ENCODE data around the gene SLC25A21. TPM values are rescaled to one million over a fixed set of nuclear protein-coding genes. Genes with fewer than 3 reads are reported as not detected.

The SLC25A21 gene
- total RNA-seq, 2 experiments from 2014 or later, result not detected

GRCh38 chr14:36716614-36717184 is 455.7 kb downstream of the SLC25A21 start:
- intact Hi-C loops (cut with DNase I, micrococcal nuclease), result no loop called here
- no peaks in the 10 kb centered on the region for H3K4me1 Mint-ChIP-seq (ENCODE audit: low read depth)
- H3K9me3 ChIP-seq (ENCODE audit: control insufficient read depth in 1 of 2, insufficient read depth in 1 of 2, low read length in 2 of 2), result no peaks in the 10 kb centered on the region
- H3K27ac ChIP-seq (ENCODE audit: low read depth in 1 of 2, low read length in 2 of 2), result no peak overlapping the region
- no peak overlapping the region for H3K4me3 Mint-ChIP-seq
- ChIA-PET POLR2A (no interaction called here), CTCF (no interaction called here)
- no peak overlapping the region for H3K27ac Mint-ChIP-seq
- no peak overlapping the region for H3K4me3 ChIP-seq (ENCODE audit: low read length)
- no peaks in the 10 kb centered on the region for H3K36me3 Mint-ChIP-seq (ENCODE audit: low read depth)
- no peaks in the 10 kb centered on the region for H3K27me3 Mint-ChIP-seq
- no peak for DNase-seq
- H3K4me1 ChIP-seq (ENCODE audit: insufficient read depth, low read length), result no peaks in the 10 kb centered on the region
- TF ChIP-seq CTCF (IDR thresholded peaks at IDR 0.05), result no peak
- no peaks in the 10 kb centered on the region for H3K36me3 ChIP-seq (ENCODE audit: insufficient read depth, low read length)
- peaks cover 2% of the 10 kb centered on the region for H3K9me3 Mint-ChIP-seq
- no peak for ATAC-seq (ENCODE audit: poor library complexity)
- no peaks in the 10 kb centered on the region for H3K27me3 ChIP-seq (ENCODE audit: control insufficient read depth in 1 of 2, insufficient read depth in 2 of 2, low read length in 2 of 2)

GRCh38 chr14:36713960-36714703 is 458.3 kb downstream of the SLC25A21 start:
- Histone ChIP-seq H3K27me3 (ENCODE audit: control insufficient read depth in 1 of 2, insufficient read depth in 2 of 2, low read length in 2 of 2) (no peaks in the 10 kb centered on the region), H3K27ac (ENCODE audit: low read depth in 1 of 2, low read length in 2 of 2) (no peak overlapping the region), H3K4me1 (ENCODE audit: insufficient read depth, low read length) (no peaks in the 10 kb centered on the region), H3K36me3 (ENCODE audit: insufficient read depth, low read length) (no peaks in the 10 kb centered on the region), H3K4me3 (ENCODE audit: low read length) (no peak overlapping the region), H3K9me3 (ENCODE audit: control insufficient read depth in 1 of 2, insufficient read depth in 1 of 2, low read length in 2 of 2) (no peaks in the 10 kb centered on the region)
- no peak for ATAC-seq (ENCODE audit: poor library complexity)
- no peaks in the 10 kb centered on the region for H3K36me3 Mint-ChIP-seq (ENCODE audit: low read depth)
- no peaks in the 10 kb centered on the region for H3K27me3 Mint-ChIP-seq
- DNase-seq, result no peak
- TF ChIP-seq CTCF (IDR thresholded peaks at IDR 0.05), result no peak
- no peaks in the 10 kb centered on the region for H3K4me1 Mint-ChIP-seq (ENCODE audit: low read depth)
- peaks cover 2% of the 10 kb centered on the region for H3K9me3 Mint-ChIP-seq
- H3K4me3 Mint-ChIP-seq, result no peak overlapping the region
- CTCF ChIA-PET, result no interaction called here
- no peak overlapping the region for H3K27ac Mint-ChIP-seq
- POLR2A ChIA-PET, result no interaction called here
- intact Hi-C loops (cut with DNase I, micrococcal nuclease), result no loop called here

GRCh38 chr14:36707570-36707969 is 464.8 kb downstream of the SLC25A21 start:
- CTCF ChIA-PET, result no interaction called here
- no peak overlapping the region for H3K4me3 ChIP-seq (ENCODE audit: low read length)
- Mint-ChIP-seq H3K27me3 (peaks cover under 1% of the 10 kb centered on the region), H3K27ac (no peak overlapping the region), H3K4me3 (no peak overlapping the region), H3K36me3 (ENCODE audit: low read depth) (no peaks in the 10 kb centered on the region), H3K9me3 (peaks cover 2% of the 10 kb centered on the region), H3K4me1 (ENCODE audit: low read depth) (no peaks in the 10 kb centered on the region)
- no peaks in the 10 kb centered on the region for H3K27me3 ChIP-seq (ENCODE audit: control insufficient read depth in 1 of 2, insufficient read depth in 2 of 2, low read length in 2 of 2)
- peaks cover 0 to 4% of the 10 kb centered on the region in 2 experiments for H3K9me3 ChIP-seq (ENCODE audit: control insufficient read depth in 1 of 2, insufficient read depth in 1 of 2, low read length in 2 of 2)
- intact Hi-C loops (cut with DNase I, micrococcal nuclease), result no loop called here
- no peak for TF ChIP-seq CTCF (IDR thresholded peaks at IDR 0.05)
- no peak for ATAC-seq (ENCODE audit: poor library complexity)
- POLR2A ChIA-PET, result no interaction called here
- H3K36me3 ChIP-seq (ENCODE audit: insufficient read depth, low read length), result no peaks in the 10 kb centered on the region
- H3K27ac ChIP-seq (ENCODE audit: low read depth in 1 of 2, low read length in 2 of 2), result no peak overlapping the region
- H3K4me1 ChIP-seq (ENCODE audit: insufficient read depth, low read length), result no peaks in the 10 kb centered on the region
- no peak for DNase-seq

Data from CD4-positive, alpha-beta T cell (primary cell).